Spleen (tissue), 13 donors: ENCODE data around the gene MRPS26. TPM values are rescaled to one million over a fixed set of nuclear protein-coding genes. Genes with fewer than 3 reads are reported as not detected.
A peak's percentile ranks its signal among the peaks of the same experiment; 100 is the strongest.

Source experiments
- DNase-seq: peaks from one replicate; pipeline ENCODE4 v3.0.0-alpha.2; 2020
- H3K27ac ChIP-seq, 8 donors: fragments of 200-600 bp; sonication (generic) in 7 of 8; 1 replicate in 4 of 8; 2 replicates in 4 of 8; pipeline versions ENCODE4 v1.5.0 to v1.8.0; 2016 to 2021; ENCODE audit warnings: inconsistent platforms in 4 of 8, mild to moderate bottlenecking in 4 of 8, moderate library complexity in 1 of 8
- H3K27me3 ChIP-seq, 7 donors: fragments of 200-600 bp; sonication (generic) in 6 of 7; replicated peaks in 1 of 7; 1 replicate in 4 of 7; 2 replicates in 3 of 7; pipeline versions ENCODE4 v1.5.0 to v1.8.0; 2016 to 2021; ENCODE audit warnings: inconsistent platforms in 3 of 7, mild to moderate bottlenecking in 1 of 7
- H3K36me3 ChIP-seq, 6 donors: fragments of 200-600 bp; sonication (generic) in 5 of 6; 1 replicate in 4 of 6; 2 replicates in 2 of 6; pipeline versions ENCODE4 v1.5.0 to v1.8.0; 2016 to 2021; ENCODE audit warnings: inconsistent platforms in 2 of 6
- H3K4me1 ChIP-seq, 6 donors: fragments of 200-600 bp; sonication (generic) in 5 of 6; 1 replicate in 3 of 6; 2 replicates in 3 of 6; pipeline versions ENCODE4 v1.5.0 to v1.8.0; 2016 to 2021; ENCODE audit warnings: inconsistent platforms in 3 of 6
- H3K4me3 ChIP-seq, 8 donors: fragments of 200-600 bp; sonication (generic) in 7 of 8; 1 replicate in 4 of 8; 2 replicates in 4 of 8; pipeline versions ENCODE4 v1.5.0 to v1.8.0; 2016 to 2021; ENCODE audit warnings: inconsistent platforms in 4 of 8, mild to moderate bottlenecking in 4 of 8, moderate library complexity in 2 of 8
- H3K9me3 ChIP-seq, 8 donors: fragments of 200-600 bp; sonication (generic) in 7 of 8; 1 replicate in 4 of 8; 2 replicates in 4 of 8; pipeline versions ENCODE4 v1.5.0 to v1.8.0; 2016 to 2021; ENCODE audit warnings: inconsistent platforms in 4 of 8
- POLR2A ChIP-seq, 3 donors: fragments of 450-650 bp; IDR thresholded peaks; one replicate each; pipeline ENCODE4 v1.5.1; 2017; ENCODE audit warnings: antibody characterized with exemption in 3 of 3, mild to moderate bottlenecking in 1 of 3
- POLR2AphosphoS5 ChIP-seq, 3 donors: sonication (generic); formaldehyde crosslinking; IDR thresholded peaks; one replicate each; pipeline ENCODE4 v1.5.1; 2017; ENCODE audit warnings: antibody characterized with exemption in 3 of 3
- WGBS, 5 donors: extraction: QIAGEN DNeasy Blood & Tissue Kit in 3 of 5; methylation state at CpG; one replicate each; pipeline versions ENCODE4 v1.1.5 to v1.1.7; 2013 to 2018; 5-methylcytosine and 5-hydroxymethylcytosine counted together
- intact Hi-C: fragments of 100-400 bp; cut with DNase I; formaldehyde crosslinking; loops from one replicate; pipeline ENCODE4 v1.15.0; 2023; ENCODE audit warnings: low total_unique reads
- long read RNA-seq, 2 donors: transcript quantifications; one replicate each; lab custom pipeline, GENCODE V29; 2026
- polyA plus RNA-seq, 3 donors: library from polyadenylated mRNA; stranded (reverse); fragments of 200-250 nt; gene quantifications; one replicate each; pipeline ENCODE4 v1.2.1, GENCODE V29; 2013
- total RNA-seq, 7 donors: library from RNA; depleted of rRNA in 3 of 7; stranded (reverse); fragments of >200 nt in 3 of 7; fragmentation: NEBNext Ultra II Directional in 4 of 7; extraction: Animal tissue kit (Norgen Biotek cat#: 25700) in 4 of 7; gene quantifications; one replicate each; pipeline versions ENCODE4 v1.1.0 to v1.2.1, GENCODE V29; 2016 to 2021
- TF ChIP-seq, protein P1 (sequence below), 11 experiments: fragments of 200-600 bp in 7 of 11; fragments of 450-650 bp in 4 of 11; sonication (generic) in 4 of 11; IDR thresholded peaks in 8 of 11; conservative IDR thresholded peaks in 3 of 11; 1 replicate in 7 of 11; 2 replicates in 4 of 11; pipeline versions ENCODE4 v1.4.0 to v1.8.0; 2016 to 2021; ENCODE audit warnings: antibody characterized with exemption in 11 of 11, inconsistent platforms in 4 of 11, mild to moderate bottlenecking in 1 of 11
- donor health status: healthy with polysubstance abuse.
- donor health status: DM: no; HTN: no; CAD: no; lungs with moderate emphysema.
- donor health status: DM: no; HTN: no; CAD: no.
- donor health status: Bipolar disorder and iron deficiency.
- donor health status: healthy.
- donor health status: DM: no; HTN: no; CAD: no.
- donor health status: DM: yes; HTN: yes; CAD: no.

MRPS26 gene
- total RNA-seq = 10 to 100 TPM; 22.5 to 40.1 (median 25.3) TPM
- polyA plus RNA-seq = 10 to 100 TPM; 44.3 to 64.6 (median 60.6) TPM
- long read RNA-seq, donor 1, transcript MRPS26-201 (4 exons, 1,127 nt) = major isoform, 29 of 29 reads
- long read RNA-seq, donor 1, partial matches to known transcripts = 0 of 29 reads
- long read RNA-seq, donor 1, other reads (novel, unspliced or antisense) = 0 of 29 reads
- long read RNA-seq, donor 2, transcript MRPS26-201 (4 exons, 1,127 nt) = major isoform, 33 of 33 reads
- long read RNA-seq, donor 2, partial matches to known transcripts = 0 of 33 reads
- long read RNA-seq, donor 2, other reads (novel, unspliced or antisense) = 0 of 33 reads

- 0 to 1% (median 0%) methylated on average over 32 to 104 of the region's 104 CpGs for WGBS, 5 donors
- TF ChIP-seq POLR2A (IDR thresholded peaks at IDR 0.05) (peak in 1 of 3 donors; percentile 36), POLR2AphosphoS5 (IDR thresholded peaks at IDR 0.05) (peak; percentile 85 to 92 (median 90))
- TF ChIP-seq, protein P1, sequence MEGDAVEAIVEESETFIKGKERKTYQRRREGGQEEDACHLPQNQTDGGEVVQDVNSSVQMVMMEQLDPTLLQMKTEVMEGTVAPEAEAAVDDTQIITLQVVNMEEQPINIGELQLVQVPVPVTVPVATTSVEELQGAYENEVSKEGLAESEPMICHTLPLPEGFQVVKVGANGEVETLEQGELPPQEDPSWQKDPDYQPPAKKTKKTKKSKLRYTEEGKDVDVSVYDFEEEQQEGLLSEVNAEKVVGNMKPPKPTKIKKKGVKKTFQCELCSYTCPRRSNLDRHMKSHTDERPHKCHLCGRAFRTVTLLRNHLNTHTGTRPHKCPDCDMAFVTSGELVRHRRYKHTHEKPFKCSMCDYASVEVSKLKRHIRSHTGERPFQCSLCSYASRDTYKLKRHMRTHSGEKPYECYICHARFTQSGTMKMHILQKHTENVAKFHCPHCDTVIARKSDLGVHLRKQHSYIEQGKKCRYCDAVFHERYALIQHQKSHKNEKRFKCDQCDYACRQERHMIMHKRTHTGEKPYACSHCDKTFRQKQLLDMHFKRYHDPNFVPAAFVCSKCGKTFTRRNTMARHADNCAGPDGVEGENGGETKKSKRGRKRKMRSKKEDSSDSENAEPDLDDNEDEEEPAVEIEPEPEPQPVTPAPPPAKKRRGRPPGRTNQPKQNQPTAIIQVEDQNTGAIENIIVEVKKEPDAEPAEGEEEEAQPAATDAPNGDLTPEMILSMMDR (IDR thresholded peaks at IDR 0.05 in 8 of 11, conservative IDR thresholded peaks at IDR 0.05 in 3 of 11) = peak in 1 of 11 experiments; percentile 6
- peak; percentile 98 for DNase-seq
- Histone ChIP-seq H3K4me3 (peak within 1 kb of the TSS; percentile 88 to 100 (median 99)), H3K4me1 (peaks cover 7 to 33% (median 25%) of the 10 kb centered on the region in 6 donors), H3K36me3 (peaks cover 0 to 38% (median 19%) of the 10 kb centered on the region in 6 donors), H3K9me3 (no peaks in the 10 kb centered on the region), H3K27me3 (no peaks in the 10 kb centered on the region), H3K27ac (peak within 1 kb of the TSS; percentile 77 to 97 (median 91))
- intact Hi-C loops = no loop called here
Observed at GRCh38 chr20:3045816-3046676, at the start of gene MRPS26. Gene MRPS26 (plus strand): TSS chr20:3046052. CDS start chr20:3046069, 17 bp downstream.

GRCh38 chr20:2998728-2999127 lies 47.1 kb upstream of the MRPS26 start:
- Histone ChIP-seq H3K27ac (no peak overlapping the region), H3K36me3 (peaks cover 0 to 72% (median 18%) of the 10 kb centered on the region in 6 donors), H3K4me1 (no peaks in the 10 kb centered on the region), H3K4me3 (no peak overlapping the region), H3K9me3 (no peaks in the 10 kb centered on the region), H3K27me3 (no peaks in the 10 kb centered on the region)
- no peak for TF ChIP-seq POLR2A (IDR thresholded peaks at IDR 0.05)
- TF ChIP-seq, protein P1 (IDR thresholded peaks at IDR 0.05 in 8 of 11, conservative IDR thresholded peaks at IDR 0.05 in 3 of 11) = no peak
- TF ChIP-seq POLR2AphosphoS5 (IDR thresholded peaks at IDR 0.05) = no peak
- intact Hi-C loops = loop anchor here (10.0 kb wide), 1 partner anchor 124 kb away; the partner anchor contains the start of gene PTPRA
- no peak for DNase-seq

GRCh38 chr20:3000852-3001523 lies 44.9 kb upstream of the MRPS26 start:
- Histone ChIP-seq H3K27ac (no peak overlapping the region), H3K9me3 (no peaks in the 10 kb centered on the region), H3K4me3 (no peak overlapping the region), H3K4me1 (no peaks in the 10 kb centered on the region), H3K36me3 (peaks cover 2 to 72% (median 21%) of the 10 kb centered on the region in 6 donors), H3K27me3 (no peaks in the 10 kb centered on the region)
- intact Hi-C loops = no loop called here
- TF ChIP-seq POLR2AphosphoS5 (IDR thresholded peaks at IDR 0.05) = no peak
- no peak for TF ChIP-seq POLR2A (IDR thresholded peaks at IDR 0.05)
- TF ChIP-seq, protein P1 (IDR thresholded peaks at IDR 0.05 in 8 of 11, conservative IDR thresholded peaks at IDR 0.05 in 3 of 11) = peak in 8 of 11 experiments; percentile 9 to 46 (median 38)
- no peak for DNase-seq
- WGBS, 5 donors = 48 to 73% (median 58%) methylated on average over 7 of the region's 7 CpGs
